Measurements from ENCODE around the gene GAGE1. TPM values are rescaled to one million over a fixed set of nuclear protein-coding genes. Genes with fewer than 3 reads are reported as not detected.
"Not testable (repeated sequence)": the region's sequence is repeated elsewhere in the genome, so short reads cannot be mapped to it uniquely, and the experiment has no call there.

GAGE1 gene
- total RNA-seq: not detected

GRCh38 chrX:49598720-49599119 lies at the start of gene GAGE1:
Gene GAGE1 (plus strand): TSS chrX:49599020. CDS start chrX:49600175, 1,155 bp downstream.
- DNase-seq; H3K4me1 ChIP-seq; H3K27ac ChIP-seq; H3K9me3 ChIP-seq; H3K36me3 ChIP-seq; H3K27me3 ChIP-seq; intact Hi-C loops (cut with DNase I); H3K4me3 ChIP-seq (replicated peaks in 1 of 3): not testable (repeated sequence)
- WGBS, 2 donors: no CpG with 5 or more reads among the region's 16 CpGs

- DNase-seq; H3K27ac ChIP-seq; intact Hi-C loops (cut with DNase I); H3K9me3 ChIP-seq; H3K36me3 ChIP-seq; H3K4me3 ChIP-seq (replicated peaks in 1 of 3); H3K4me1 ChIP-seq; H3K27me3 ChIP-seq: not testable (repeated sequence)
- whole genome bisulfite sequencing, 2 donors: no CpG with 5 or more reads among the region's 16 CpGs
Observed at GRCh38 chrX:49550989-49551388, 47.8 kb upstream of the GAGE1 start, which contains the start of gene GAGE12E. Gene GAGE12E (plus strand): TSS chrX:49551289. CDS start chrX:49552444, 1,155 bp downstream.

- H3K27ac ChIP-seq; H3K27me3 ChIP-seq; H3K4me1 ChIP-seq; intact Hi-C loops (cut with DNase I); DNase-seq; H3K9me3 ChIP-seq; H3K36me3 ChIP-seq; H3K4me3 ChIP-seq (replicated peaks in 1 of 3): not testable (repeated sequence)
- WGBS, 2 donors: no CpG with 5 or more reads among the region's 16 CpGs
Observed at GRCh38 chrX:49560542-49560941, 38.3 kb upstream of the GAGE1 start, which contains the start of gene GAGE12F. Gene GAGE12F (plus strand): TSS chrX:49560842. CDS start chrX:49561997, 1,155 bp downstream.

GRCh38 chrX:49568728-49569127 lies 30.1 kb upstream of the GAGE1 start:
- intact Hi-C loops (cut with DNase I); DNase-seq; H3K27ac ChIP-seq; H3K36me3 ChIP-seq; H3K4me3 ChIP-seq (replicated peaks in 1 of 3); H3K9me3 ChIP-seq; H3K27me3 ChIP-seq; H3K4me1 ChIP-seq: not testable (repeated sequence)
- WGBS, 2 donors: no CpG with 5 or more reads among the region's 11 CpGs

- H3K27ac ChIP-seq; H3K4me3 ChIP-seq (replicated peaks in 1 of 3); H3K4me1 ChIP-seq; H3K9me3 ChIP-seq; H3K36me3 ChIP-seq; intact Hi-C loops (cut with DNase I); DNase-seq; H3K27me3 ChIP-seq: not testable (repeated sequence)
- WGBS, 2 donors: 92% methylated on average over 7 of the region's 13 CpGs; no CpG with 5 or more reads in 1 of the 2 donors
Observed at GRCh38 chrX:49569152-49569551, 29.7 kb upstream of the GAGE1 start.

GRCh38 chrX:49570100-49570499 lies 28.7 kb upstream of the GAGE1 start, which contains the start of gene GAGE12G:
Gene GAGE12G (plus strand): TSS chrX:49570400. CDS start chrX:49571555, 1,155 bp downstream.
- intact Hi-C loops (cut with DNase I); H3K27ac ChIP-seq; H3K4me3 ChIP-seq (replicated peaks in 1 of 3); H3K9me3 ChIP-seq; H3K27me3 ChIP-seq; H3K4me1 ChIP-seq; DNase-seq; H3K36me3 ChIP-seq: not testable (repeated sequence)
- WGBS, 2 donors: no CpG with 5 or more reads among the region's 16 CpGs

GRCh38 chrX:49579649-49580048 lies 19.2 kb upstream of the GAGE1 start, which contains the start of gene GAGE12H:
Gene GAGE12H (plus strand): TSS chrX:49579949. CDS start chrX:49581104, 1,155 bp downstream.
- H3K36me3 ChIP-seq; H3K9me3 ChIP-seq; H3K27me3 ChIP-seq; DNase-seq; H3K4me3 ChIP-seq (replicated peaks in 1 of 3); intact Hi-C loops (cut with DNase I); H3K4me1 ChIP-seq; H3K27ac ChIP-seq: not testable (repeated sequence)
- no CpG with 5 or more reads among the region's 16 CpGs for WGBS, 2 donors

GRCh38 chrX:49589196-49589595 lies 9.6 kb upstream of the GAGE1 start, which contains the start of gene GAGE2A:
Gene GAGE2A (plus strand): TSS chrX:49589496. CDS start chrX:49590651, 1,155 bp downstream.
- intact Hi-C loops (cut with DNase I): not testable (repeated sequence)

GRCh38 chrX:49589769-49590478 lies 8.9 kb upstream of the GAGE1 start:
- H3K9me3 ChIP-seq; H3K27me3 ChIP-seq; H3K36me3 ChIP-seq; intact Hi-C loops (cut with DNase I); H3K4me1 ChIP-seq; H3K4me3 ChIP-seq (replicated peaks in 1 of 3); H3K27ac ChIP-seq: not testable (repeated sequence)
- DNase-seq: peak in 1 of 2 donors; percentile 2
- WGBS, 2 donors: 94 to 96% methylated on average over 24 to 32 of the region's 37 CpGs

More at GRCh38 chrX:49589196-49589595, 9.6 kb upstream of the GAGE1 start, which contains the start of gene GAGE2A:
- H3K4me1 ChIP-seq; H3K27ac ChIP-seq; DNase-seq; H3K36me3 ChIP-seq; H3K9me3 ChIP-seq; H3K27me3 ChIP-seq; H3K4me3 ChIP-seq (replicated peaks in 1 of 3): not testable (repeated sequence)
- no CpG with 5 or more reads among the region's 16 CpGs for WGBS, 2 donors

- H3K4me3 ChIP-seq (replicated peaks in 1 of 3); intact Hi-C loops (cut with DNase I); DNase-seq; H3K9me3 ChIP-seq; H3K4me1 ChIP-seq; H3K36me3 ChIP-seq; H3K27ac ChIP-seq; H3K27me3 ChIP-seq: not testable (repeated sequence)
- WGBS, 2 donors: 89 to 93% methylated on average over 14 to 17 of the region's 17 CpGs
Observed at GRCh38 chrX:49590488-49590887, 8.3 kb upstream of the GAGE1 start.

All from thyroid gland (tissue), 4 donors.